ENCODE measurements around the gene CORO7. TPM values are rescaled to one million over a fixed set of nuclear protein-coding genes. Genes with fewer than 3 reads are reported as not detected.

Gene CORO7
- total and polyA plus RNA-seq, 9 of the 15 experiments (the other 6 are each of a cell fraction or from before 2014, with no cell fraction given): 0.45 to 77.2 (median 18.7) TPM

GRCh38 chr16:4402439-4403132 lies 13.8 kb downstream of the CORO7 start (continued):
- no peak for TF ChIP-seq ZBTB26 (CRISPR knock-in tag; IDR thresholded peaks at IDR 0.05)
- TF ChIP-seq SOX6 (IDR thresholded peaks at IDR 0.05): 0 out of 2 replicates have a peak, but pooled peaks have one; percentile 39
- no peak for TF ChIP-seq HNRNPL (IDR thresholded peaks at IDR 0.05; ENCODE audit: low read depth, low read length)
- TF ChIP-seq LEF1 (IDR thresholded peaks at IDR 0.05): no peak
- TF ChIP-seq NFATC3 (IDR thresholded peaks at IDR 0.05): no peak
- TF ChIP-seq, protein P1, sequence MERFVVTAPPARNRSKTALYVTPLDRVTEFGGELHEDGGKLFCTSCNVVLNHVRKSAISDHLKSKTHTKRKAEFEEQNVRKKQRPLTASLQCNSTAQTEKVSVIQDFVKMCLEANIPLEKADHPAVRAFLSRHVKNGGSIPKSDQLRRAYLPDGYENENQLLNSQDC (CRISPR knock-in tag; IDR thresholded peaks at IDR 0.05): no peak
- 0 out of 2 replicates have a peak, but pooled peaks have one; percentile 44 for TF ChIP-seq SMARCE1 (IDR thresholded peaks at IDR 0.05)
- TF ChIP-seq TAF9B (IDR thresholded peaks at IDR 0.05; ENCODE audit: partially characterized antibody): no peak
- TF ChIP-seq, protein P2, sequence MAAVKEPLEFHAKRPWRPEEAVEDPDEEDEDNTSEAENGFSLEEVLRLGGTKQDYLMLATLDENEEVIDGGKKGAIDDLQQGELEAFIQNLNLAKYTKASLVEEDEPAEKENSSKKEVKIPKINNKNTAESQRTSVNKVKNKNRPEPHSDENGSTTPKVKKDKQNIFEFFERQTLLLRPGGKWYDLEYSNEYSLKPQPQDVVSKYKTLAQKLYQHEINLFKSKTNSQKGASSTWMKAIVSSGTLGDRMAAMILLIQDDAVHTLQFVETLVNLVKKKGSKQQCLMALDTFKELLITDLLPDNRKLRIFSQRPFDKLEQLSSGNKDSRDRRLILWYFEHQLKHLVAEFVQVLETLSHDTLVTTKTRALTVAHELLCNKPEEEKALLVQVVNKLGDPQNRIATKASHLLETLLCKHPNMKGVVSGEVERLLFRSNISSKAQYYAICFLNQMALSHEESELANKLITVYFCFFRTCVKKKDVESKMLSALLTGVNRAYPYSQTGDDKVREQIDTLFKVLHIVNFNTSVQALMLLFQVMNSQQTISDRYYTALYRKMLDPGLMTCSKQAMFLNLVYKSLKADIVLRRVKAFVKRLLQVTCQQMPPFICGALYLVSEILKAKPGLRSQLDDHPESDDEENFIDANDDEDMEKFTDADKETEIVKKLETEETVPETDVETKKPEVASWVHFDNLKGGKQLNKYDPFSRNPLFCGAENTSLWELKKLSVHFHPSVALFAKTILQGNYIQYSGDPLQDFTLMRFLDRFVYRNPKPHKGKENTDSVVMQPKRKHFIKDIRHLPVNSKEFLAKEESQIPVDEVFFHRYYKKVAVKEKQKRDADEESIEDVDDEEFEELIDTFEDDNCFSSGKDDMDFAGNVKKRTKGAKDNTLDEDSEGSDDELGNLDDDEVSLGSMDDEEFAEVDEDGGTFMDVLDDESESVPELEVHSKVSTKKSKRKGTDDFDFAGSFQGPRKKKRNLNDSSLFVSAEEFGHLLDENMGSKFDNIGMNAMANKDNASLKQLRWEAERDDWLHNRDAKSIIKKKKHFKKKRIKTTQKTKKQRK (IDR thresholded peaks at IDR 0.05; ENCODE audit: borderline replicate concordance, low read depth, low read length): no peak
- peak; percentile 84 for TF ChIP-seq ARID2 (IDR thresholded peaks at IDR 0.05)
- no peak for TF ChIP-seq DACH1 (IDR thresholded peaks at IDR 0.05; ENCODE audit: partially characterized antibody)
- TF ChIP-seq, protein P3, sequence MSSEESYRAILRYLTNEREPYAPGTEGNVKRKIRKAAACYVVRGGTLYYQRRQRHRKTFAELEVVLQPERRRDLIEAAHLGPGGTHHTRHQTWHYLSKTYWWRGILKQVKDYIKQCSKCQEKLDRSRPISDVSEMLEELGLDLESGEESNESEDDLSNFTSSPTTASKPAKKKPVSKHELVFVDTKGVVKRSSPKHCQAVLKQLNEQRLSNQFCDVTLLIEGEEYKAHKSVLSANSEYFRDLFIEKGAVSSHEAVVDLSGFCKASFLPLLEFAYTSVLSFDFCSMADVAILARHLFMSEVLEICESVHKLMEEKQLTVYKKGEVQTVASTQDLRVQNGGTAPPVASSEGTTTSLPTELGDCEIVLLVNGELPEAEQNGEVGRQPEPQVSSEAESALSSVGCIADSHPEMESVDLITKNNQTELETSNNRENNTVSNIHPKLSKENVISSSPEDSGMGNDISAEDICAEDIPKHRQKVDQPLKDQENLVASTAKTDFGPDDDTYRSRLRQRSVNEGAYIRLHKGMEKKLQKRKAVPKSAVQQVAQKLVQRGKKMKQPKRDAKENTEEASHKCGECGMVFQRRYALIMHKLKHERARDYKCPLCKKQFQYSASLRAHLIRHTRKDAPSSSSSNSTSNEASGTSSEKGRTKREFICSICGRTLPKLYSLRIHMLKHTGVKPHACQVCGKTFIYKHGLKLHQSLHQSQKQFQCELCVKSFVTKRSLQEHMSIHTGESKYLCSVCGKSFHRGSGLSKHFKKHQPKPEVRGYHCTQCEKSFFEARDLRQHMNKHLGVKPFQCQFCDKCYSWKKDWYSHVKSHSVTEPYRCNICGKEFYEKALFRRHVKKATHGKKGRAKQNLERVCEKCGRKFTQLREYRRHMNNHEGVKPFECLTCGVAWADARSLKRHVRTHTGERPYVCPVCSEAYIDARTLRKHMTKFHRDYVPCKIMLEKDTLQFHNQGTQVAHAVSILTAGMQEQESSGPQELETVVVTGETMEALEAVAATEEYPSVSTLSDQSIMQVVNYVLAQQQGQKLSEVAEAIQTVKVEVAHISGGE (CRISPR knock-in tag; IDR thresholded peaks at IDR 0.05): no peak
- peak; percentile 89; the same call in 1 of the 2 replicates for TF ChIP-seq STAG1 (CRISPR knock-in tag; IDR thresholded peaks at IDR 0.05; ENCODE audit: borderline replicate concordance)
- TF ChIP-seq, protein P4, sequence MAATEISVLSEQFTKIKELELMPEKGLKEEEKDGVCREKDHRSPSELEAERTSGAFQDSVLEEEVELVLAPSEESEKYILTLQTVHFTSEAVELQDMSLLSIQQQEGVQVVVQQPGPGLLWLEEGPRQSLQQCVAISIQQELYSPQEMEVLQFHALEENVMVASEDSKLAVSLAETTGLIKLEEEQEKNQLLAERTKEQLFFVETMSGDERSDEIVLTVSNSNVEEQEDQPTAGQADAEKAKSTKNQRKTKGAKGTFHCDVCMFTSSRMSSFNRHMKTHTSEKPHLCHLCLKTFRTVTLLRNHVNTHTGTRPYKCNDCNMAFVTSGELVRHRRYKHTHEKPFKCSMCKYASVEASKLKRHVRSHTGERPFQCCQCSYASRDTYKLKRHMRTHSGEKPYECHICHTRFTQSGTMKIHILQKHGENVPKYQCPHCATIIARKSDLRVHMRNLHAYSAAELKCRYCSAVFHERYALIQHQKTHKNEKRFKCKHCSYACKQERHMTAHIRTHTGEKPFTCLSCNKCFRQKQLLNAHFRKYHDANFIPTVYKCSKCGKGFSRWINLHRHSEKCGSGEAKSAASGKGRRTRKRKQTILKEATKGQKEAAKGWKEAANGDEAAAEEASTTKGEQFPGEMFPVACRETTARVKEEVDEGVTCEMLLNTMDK (IDR thresholded peaks at IDR 0.05; ENCODE audit: borderline replicate concordance, insufficient read depth, low read depth, low read length, poor library complexity, severe bottlenecking): peak; percentile 87

Measured in K562 (cell line).